RWPE1 (cell line): Measurements from ENCODE around the gene METTL17.
"Not testable (repeated sequence)": the region's sequence is repeated elsewhere in the genome, so short reads cannot be mapped to it uniquely, and the experiment has no call there.

Experiments used
- CTCF ChIA-PET: fragments of 350-600 bp; sonication (Branson Sonifier 250); formaldehyde crosslinking; extraction: SDS; loops from one replicate; lab custom pipeline; 2021; lab: Yijun Ruan, JAX
- POLR2A ChIA-PET: fragments of 400-600 bp; formaldehyde crosslinking; extraction: SDS; loops from one replicate; lab custom pipeline; 2020; ENCODE audit warnings: antibody characterized with exemption; ENCODE audit not compliant: low non-redundant PET; lab: Yijun Ruan, JAX
- DNase-seq: peaks from one replicate; pipeline ENCODE4 v3.0.0; 2012; ENCODE audit warnings: low spot score
- H3K27ac ChIP-seq: fragments of 450-650 bp; 2 replicates; pipeline ENCODE4 v1.5.1; 2017
- TF ChIP-seq, protein P1 (sequence below): fragments of 450-650 bp; conservative IDR thresholded peaks from 2 replicates; pipeline ENCODE4 v1.5.1; 2017; ENCODE audit warnings: low read depth, mild to moderate bottlenecking

METTL17 gene

DNA sequence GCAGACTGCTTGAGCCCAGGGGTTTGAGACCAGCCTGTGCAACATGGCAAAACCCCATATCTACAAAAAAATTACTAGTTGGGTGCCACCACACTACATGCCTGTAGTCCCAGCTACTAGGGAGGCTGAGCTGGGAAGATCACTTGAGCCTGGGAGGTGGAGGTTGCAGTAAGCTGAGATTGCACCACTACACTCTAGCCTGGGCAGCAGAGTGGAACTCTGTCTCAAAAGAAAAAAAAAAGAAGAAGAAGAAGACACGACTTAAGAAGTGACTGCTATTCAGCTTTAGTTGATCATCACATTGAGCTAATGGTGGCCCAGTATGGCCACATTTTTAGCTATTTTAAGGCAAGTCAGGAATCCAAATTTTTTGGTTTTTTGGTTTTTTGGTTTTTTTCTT lies 8.9 kb upstream of the METTL17 start:
- TF ChIP-seq, protein P1, sequence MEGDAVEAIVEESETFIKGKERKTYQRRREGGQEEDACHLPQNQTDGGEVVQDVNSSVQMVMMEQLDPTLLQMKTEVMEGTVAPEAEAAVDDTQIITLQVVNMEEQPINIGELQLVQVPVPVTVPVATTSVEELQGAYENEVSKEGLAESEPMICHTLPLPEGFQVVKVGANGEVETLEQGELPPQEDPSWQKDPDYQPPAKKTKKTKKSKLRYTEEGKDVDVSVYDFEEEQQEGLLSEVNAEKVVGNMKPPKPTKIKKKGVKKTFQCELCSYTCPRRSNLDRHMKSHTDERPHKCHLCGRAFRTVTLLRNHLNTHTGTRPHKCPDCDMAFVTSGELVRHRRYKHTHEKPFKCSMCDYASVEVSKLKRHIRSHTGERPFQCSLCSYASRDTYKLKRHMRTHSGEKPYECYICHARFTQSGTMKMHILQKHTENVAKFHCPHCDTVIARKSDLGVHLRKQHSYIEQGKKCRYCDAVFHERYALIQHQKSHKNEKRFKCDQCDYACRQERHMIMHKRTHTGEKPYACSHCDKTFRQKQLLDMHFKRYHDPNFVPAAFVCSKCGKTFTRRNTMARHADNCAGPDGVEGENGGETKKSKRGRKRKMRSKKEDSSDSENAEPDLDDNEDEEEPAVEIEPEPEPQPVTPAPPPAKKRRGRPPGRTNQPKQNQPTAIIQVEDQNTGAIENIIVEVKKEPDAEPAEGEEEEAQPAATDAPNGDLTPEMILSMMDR, result no peak
- no peak for DNase-seq
- no peak overlapping the region for H3K27ac ChIP-seq
- CTCF ChIA-PET, result interaction anchor here (0.6 to 0.9 kb wide), 2 partner anchors 10 to 71 kb away, joined by 3 read pairs; no protein-coding TSS in a partner anchor
- POLR2A ChIA-PET, result no interaction called here

DNA sequence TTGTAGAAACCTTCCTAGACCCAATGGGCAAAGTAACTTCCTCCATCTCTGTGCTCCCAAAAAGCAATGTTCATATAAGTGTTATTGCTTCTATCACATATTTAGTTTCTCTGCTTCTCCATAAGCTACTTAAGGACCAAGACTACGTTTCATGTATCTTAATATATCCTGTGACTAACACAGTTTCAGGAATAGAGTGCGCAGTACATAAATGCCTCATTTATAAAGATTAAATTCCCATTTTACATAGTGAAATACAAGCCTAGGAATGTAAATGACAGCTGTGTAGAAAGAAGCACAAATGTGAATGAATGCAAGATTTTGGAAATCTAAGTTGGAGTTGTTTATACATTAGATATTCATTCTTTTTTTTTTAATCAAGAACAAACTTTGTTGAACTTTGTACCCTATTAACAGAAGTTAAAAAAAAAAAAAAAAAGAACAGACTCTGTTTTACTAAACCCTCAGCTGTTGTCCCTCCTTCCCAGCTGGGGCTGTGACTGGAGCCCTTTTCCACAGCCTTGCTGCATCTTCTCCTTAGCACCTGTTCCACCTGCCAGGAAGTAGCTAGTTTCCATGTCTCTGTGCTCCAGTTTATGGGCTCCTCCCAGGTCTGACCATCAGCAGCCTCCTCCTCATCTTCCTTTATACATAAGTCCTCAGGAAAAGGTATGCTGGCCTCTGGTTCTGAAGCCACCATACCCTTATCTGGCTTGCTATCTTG lies 7.0 kb upstream of the METTL17 start:
- TF ChIP-seq, protein P1, result no peak
- POLR2A ChIA-PET, result no interaction called here
- DNase-seq, result no peak
- no peak overlapping the region for H3K27ac ChIP-seq
- CTCF ChIA-PET, result interaction anchor here (0.5 to 1.6 kb wide), 3 partner anchors 16 to 84 kb away, joined by 3 to 4 read pairs (median 4); partner anchors contain the start of gene SLC39A2

DNA sequence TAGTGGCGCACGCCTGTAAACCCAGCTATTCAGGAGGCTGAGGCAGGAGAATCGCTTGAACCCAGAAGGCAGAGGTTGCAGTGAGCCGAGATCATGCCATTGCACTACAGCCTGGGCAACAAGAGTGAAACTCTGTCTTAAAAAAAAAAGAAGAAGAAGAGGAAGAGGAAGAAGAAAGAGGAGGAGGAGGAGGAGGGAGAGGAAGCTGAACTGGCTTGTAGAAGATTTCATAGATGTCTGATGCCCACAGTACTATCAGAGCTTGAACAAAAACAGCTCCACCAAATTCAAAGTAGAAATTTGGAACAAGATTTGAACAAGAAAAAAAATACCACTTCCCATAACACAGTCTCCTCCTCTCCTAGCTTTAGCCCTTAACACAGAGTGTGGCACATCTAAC lies 4.1 kb upstream of the METTL17 start:
- CTCF ChIA-PET, POLR2A ChIA-PET, DNase-seq: not testable (repeated sequence)

DNA sequence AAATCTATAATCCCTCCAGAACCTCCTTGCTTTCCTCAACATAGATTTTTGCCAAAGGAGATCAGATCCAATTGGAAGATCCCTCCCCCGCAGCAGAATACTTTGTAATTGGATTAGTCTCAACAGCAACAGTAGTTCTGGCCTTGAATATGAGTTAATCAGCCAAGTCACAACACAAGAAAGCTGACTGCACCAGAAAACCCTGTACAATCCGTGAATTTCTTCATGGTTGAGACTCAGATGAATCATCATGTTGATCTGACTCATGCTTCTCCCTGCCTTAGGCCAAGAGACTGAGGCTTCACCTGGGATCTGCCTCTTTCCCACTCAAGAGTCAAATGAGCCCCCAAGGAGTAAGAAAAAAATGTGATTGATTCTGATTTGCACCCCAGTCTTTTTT lies 3.0 kb upstream of the METTL17 start:
- POLR2A ChIA-PET, result no interaction called here
- peak; percentile 92 for DNase-seq

More for the DNA sequence above, 4.1 kb upstream of the METTL17 start:
- H3K27ac ChIP-seq, result not testable (repeated sequence)

DNA sequence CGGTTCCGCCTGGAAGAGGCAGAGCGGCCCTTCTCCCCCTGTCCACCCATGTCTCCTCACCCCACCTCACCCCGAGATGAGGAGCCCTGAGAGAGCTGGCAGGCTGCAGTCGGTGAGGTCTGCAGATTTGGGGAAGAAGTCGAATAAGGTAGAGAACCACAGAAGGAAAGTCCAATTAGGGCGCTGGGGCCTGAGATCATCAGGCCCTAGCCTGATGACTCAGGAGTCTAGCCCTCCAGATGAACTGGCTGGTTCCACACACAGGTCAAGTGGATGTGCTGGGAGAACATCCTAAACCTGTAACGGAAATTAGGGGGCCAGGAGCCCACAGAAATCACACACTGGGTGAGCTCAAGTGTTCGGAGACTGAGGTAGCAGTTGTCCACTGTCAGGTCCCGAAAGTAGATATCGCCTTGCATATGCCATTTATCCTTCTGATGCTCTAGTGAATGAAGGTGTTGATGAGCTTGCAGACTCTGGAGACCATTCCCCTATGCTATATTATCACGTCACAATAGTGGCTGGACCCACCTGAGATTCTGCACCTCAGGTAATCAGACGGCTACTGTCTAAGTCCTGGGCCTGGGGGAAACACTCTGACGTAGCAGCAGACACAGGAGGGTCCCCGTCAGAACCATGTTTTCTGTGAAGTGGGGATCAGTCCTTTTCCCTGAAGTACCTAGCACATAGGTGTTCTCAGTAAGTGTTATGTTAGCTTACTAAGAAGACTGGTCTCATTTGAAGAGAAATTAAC lies 886 bp upstream of the METTL17 start:
- H3K27ac ChIP-seq, result peak overlapping the region; percentile 89
- TF ChIP-seq, protein P1, result no peak
- no peak for DNase-seq
- ChIA-PET CTCF (interaction anchor here (1.1 kb wide), 1 partner anchor 17 kb away, joined by 8 read pairs; no protein-coding TSS in a partner anchor), POLR2A (no interaction called here)

More for the DNA sequence above, 3.0 kb upstream of the METTL17 start:
- CTCF ChIA-PET, result interaction anchor here (1.1 kb wide), 1 partner anchor 15 kb away, joined by 3 read pairs; no protein-coding TSS in a partner anchor
- peak overlapping the region; percentile 75 for H3K27ac ChIP-seq
- TF ChIP-seq, protein P1, result no peak

DNA sequence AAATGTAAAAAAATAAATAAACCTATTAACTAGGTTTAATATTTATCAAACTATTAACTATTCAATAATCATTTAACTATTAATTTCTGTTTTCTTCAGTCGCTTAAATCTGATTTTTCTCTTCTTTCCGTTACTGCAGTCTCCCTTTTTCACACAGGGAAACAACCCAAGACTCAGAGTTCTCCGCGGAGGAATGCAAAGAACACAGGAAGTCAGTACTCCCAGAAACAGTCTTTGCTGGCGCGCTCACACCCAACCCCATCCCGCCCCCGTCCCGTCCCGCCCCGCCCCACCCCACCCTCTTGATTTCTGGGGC lies 351 bp upstream of the METTL17 start:
- ChIA-PET POLR2A (no interaction called here), CTCF (interaction anchor here (1.1 kb wide), 1 partner anchor 18 kb away, joined by 8 read pairs; no protein-coding TSS in a partner anchor)
- H3K27ac ChIP-seq, result peak overlapping the region; percentile 89
- TF ChIP-seq, protein P1, result no peak
- DNase-seq, result no peak

DNA sequence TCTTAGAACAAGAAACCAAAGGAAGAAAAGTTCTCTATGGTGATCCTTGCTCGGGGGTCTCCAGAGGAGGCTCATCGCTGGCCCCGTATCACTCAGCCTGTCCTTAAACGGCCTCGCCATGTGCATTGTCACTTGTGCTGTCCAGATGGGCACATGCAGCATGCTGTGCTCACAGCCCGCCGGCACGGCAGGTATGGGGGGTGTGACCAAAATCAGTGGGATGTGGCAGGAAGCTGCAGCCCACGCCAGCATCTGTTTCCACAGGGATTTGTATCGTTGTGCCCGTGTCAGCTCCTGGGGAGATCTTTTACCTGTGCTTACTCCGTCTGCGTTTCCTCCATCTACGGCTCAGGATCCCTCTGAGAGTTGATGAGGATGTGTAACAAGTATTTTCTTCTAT lies 6.7 kb downstream of the METTL17 start:
- ChIA-PET POLR2A (no interaction called here), CTCF (interaction anchor here (0.8 to 3.9 kb wide), 2 partner anchors 18 to 239 kb away, joined by 4 to 17 read pairs; no protein-coding TSS in a partner anchor)
- no peak for DNase-seq
- TF ChIP-seq, protein P1, result no peak
- H3K27ac ChIP-seq, result 0 out of 2 replicates have a peak overlapping the region, but pooled peaks have one; percentile 20
